GM21529 (cell line): ENCODE results near the gene SNORC.
"Not testable (repeated sequence)": the region's sequence is repeated elsewhere in the genome, so short reads cannot be mapped to it uniquely, and the experiment has no call there.

Source experiments
- ATAC-seq: cut with Tn5 transposase; IDR thresholded peaks from one replicate; pipeline ENCODE4 v1.9.1; 2021; ENCODE audit not compliant: unreplicated experiment

Gene SNORC

DNA sequence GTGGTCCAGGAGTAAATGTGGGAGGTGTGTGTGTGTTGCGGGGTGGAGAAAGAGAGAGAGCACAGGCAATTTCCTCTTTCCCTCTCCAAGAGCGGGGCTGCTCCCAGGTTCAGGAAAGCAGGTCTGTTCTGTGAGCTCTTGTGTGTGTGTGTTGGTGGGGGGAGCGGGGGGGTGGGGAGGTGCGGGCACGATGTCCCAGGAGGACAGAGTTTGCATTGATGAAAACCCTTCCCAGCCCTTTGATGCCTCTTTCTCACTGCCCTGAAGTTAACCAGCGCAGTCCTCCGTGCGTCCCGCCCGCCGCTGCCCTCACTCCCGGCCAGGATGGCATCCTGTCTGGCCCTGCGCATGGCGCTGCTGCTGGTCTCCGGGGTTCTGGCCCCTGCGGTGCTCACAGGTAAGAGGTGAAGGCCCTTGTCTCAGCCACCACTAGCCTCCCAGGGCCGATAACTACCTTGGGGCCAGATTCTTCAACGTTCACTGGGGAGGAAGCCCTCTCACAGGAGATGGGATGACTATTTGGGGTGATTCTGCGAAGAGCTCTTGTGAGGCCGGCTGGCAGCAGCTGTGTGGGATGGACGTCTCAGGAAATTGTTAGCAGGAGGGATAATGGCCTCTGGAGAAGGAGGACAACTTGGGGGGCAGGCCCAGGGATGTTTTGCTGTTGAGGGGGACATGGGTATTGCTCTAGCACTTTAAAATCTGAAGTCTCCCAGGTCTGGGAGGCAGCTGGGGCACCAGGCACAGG, at the start of gene SNORC:
SNORC (plus strand) TSS at position 247 of the 748 bp plus-strand sequence; CDS start at position 325, 78 bp downstream.
- no peak for ATAC-seq

- ATAC-seq: no peak
Measured at GRCh38 chr2:232829988-232830387, 40.1 kb upstream of the SNORC start.

DNA sequence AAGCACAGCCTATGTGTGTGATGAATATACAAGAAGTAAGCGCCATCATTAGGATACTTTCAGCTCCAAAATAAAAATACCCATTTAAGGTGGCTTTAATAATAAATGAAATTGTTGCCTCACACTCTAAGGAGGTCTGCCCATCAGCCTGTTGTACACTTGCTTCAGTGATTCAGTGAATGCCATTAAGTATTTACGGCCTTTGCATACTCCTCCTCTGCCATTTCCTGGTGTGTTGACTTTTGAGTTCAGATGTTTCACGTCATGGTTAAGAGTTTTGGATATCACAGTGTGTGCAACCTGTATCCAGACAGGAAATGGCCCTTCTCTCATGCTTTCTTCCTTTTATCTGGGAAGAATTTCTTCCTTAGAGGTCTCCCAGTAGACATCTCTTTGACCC, 38.6 kb upstream of the SNORC start:
- ATAC-seq: no peak

GRCh38 chr2:232833830-232834229, 36.2 kb upstream of the SNORC start:
- no peak for ATAC-seq

DNA sequence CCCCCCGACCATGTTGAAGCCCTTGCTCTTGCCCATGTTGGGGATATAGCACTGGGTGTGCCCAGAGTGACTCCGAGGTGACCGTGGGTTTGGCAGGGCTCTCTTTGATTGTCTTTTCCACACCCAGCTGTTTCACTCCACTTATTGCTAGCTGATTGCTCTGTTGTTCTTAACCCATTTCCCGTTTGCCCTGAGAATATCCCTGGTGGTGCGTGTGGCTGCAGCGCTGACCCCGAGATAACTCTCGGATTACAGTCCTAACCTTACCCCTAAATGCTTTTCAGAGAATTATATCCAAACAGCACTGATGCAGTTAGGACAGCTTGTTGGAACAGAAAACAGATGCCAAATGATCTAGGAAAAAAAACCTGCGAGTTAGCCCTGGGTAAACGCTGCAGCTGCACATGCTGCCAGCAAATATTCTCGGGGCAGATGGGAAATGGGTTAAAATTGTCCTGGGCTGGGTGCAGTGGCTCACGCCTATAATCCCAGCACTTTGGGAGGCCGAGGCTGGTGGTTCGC, 34.3 kb upstream of the SNORC start:
- ATAC-seq: no peak

GRCh38 chr2:232836934-232837333, 33.1 kb upstream of the SNORC start:
- ATAC-seq: no peak

- ATAC-seq: peak; percentile 71
Measured at GRCh38 chr2:232838406-232838874, 31.6 kb upstream of the SNORC start.

- ATAC-seq: no peak
Measured at GRCh38 chr2:232839411-232840079, 30.5 kb upstream of the SNORC start.

GRCh38 chr2:232842689-232843088, 27.4 kb upstream of the SNORC start:
- no peak for ATAC-seq

- no peak for ATAC-seq
Measured at GRCh38 chr2:232843834-232844233, 26.2 kb upstream of the SNORC start.

DNA sequence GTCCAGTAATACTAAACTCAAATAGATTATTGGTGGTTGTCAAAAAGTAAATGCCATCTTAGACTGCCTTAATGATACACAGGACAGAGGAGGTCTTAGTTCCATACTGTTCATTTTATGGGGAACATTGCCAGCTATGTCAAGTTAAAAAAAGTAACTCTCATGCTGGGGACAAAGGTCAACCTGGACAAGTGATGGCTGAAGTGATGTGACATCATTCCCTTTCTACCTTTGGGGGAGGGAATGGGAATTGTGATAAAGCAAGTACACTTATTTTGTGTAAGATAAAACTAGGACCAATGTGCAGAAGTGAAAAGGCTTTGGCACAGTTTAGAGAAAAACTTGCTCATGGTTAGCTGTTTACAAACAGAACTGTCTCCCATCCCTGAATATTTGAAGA, 24.0 kb upstream of the SNORC start:
- no peak for ATAC-seq

- no peak for ATAC-seq
Measured at GRCh38 chr2:232850039-232850438, 20.0 kb upstream of the SNORC start.

DNA sequence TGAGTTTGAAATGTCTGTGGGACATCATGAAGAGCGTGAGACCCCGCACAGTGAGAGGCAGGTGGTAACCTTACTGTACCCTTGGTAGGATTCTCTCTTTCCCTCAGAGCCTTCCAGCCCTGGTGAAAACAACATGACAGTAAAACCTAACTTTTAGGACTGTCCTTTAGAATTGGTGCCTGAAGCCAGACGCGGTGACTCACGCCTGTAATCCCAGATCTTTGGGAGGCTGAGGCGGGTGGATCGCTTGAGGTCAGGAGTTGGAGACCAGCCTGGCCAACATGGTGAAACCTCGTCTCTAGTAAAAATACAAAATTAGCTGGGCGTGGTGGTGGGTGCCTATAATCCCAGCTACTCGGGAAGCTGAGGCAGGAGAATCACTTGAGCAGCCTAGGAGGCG, 18.0 kb upstream of the SNORC start:
- not testable (repeated sequence) for ATAC-seq

- no peak for ATAC-seq
Measured at GRCh38 chr2:232852676-232853075, 17.4 kb upstream of the SNORC start.

DNA sequence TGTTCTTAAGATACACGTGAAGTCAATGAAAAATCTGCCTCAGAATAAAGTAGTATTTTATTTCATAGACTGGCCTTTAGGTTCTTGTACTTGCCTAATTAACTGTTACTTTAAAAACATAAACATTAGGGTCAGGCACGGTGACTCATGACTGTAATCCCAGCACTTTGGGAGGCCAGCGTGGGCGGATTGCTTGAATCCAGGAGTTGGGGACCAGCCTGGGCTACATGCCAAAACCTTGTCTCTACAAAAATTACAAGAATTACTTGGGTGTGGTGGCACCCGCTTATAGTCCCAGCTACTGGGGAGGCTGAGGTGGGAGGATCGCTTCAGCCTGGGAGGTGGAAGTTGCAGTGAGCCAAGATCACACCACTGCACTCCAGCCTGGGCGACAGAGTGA, 16.0 kb upstream of the SNORC start:
- ATAC-seq: no peak

- ATAC-seq: no peak
Measured at GRCh38 chr2:232857158-232857563, 12.9 kb upstream of the SNORC start.

GRCh38 chr2:232859385-232859916, 10.6 kb upstream of the SNORC start:
- ATAC-seq: no peak

- ATAC-seq: no peak
Measured at GRCh38 chr2:232860593-232861241, 9.3 kb upstream of the SNORC start.

- ATAC-seq: no peak
Measured at GRCh38 chr2:232861353-232861752, 8.7 kb upstream of the SNORC start.

- no peak for ATAC-seq
Measured at GRCh38 chr2:232863996-232864395, 6.1 kb upstream of the SNORC start.

DNA sequence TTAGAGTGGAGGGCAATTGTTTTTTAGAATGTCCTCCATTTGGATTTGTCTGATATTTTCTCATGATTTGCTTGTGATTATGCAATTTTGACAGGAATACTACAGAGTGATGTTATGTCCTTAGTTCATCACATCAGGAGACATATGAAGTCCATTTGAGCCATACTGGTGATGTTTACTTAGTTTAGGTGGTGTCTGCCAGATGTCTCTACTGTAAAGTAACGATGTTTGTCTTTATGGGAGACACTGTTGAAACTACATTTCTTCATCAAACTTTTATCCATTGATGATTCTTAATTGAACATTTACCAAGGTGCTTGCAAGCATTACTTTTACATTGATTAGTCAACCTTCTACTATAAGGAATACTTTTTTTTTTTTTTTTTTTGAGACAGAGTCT, 4.9 kb upstream of the SNORC start:
- no peak for ATAC-seq
